ENCODE measurements around the gene IPP.

GRCh38 chr1:45667321-45668111, 82.9 kb downstream of the IPP start:
- TF ChIP-seq CTCF (IDR thresholded peaks at IDR 0.05) (no peak), POLR2A (IDR thresholded peaks at IDR 0.05) (no peak)

All from right lobe of liver (tissue), 4 donors.